RWPE1 (cell line): ENCODE results near the gene ERN1.

Experiments
- CTCF ChIA-PET: fragments of 350-600 bp; sonication (Branson Sonifier 250); formaldehyde crosslinking; extraction: SDS; loops from one replicate; lab custom pipeline; 2021; lab: Yijun Ruan, JAX
- POLR2A ChIA-PET: fragments of 400-600 bp; formaldehyde crosslinking; extraction: SDS; loops from one replicate; lab custom pipeline; 2020; ENCODE audit warnings: antibody characterized with exemption; ENCODE audit not compliant: low non-redundant PET; lab: Yijun Ruan, JAX
- DNase-seq: peaks from one replicate; pipeline ENCODE4 v3.0.0; 2012; ENCODE audit warnings: low spot score
- H3K27ac ChIP-seq: fragments of 450-650 bp; 2 replicates; pipeline ENCODE4 v1.5.1; 2017
- CTCF ChIP-seq: fragments of 450-650 bp; conservative IDR thresholded peaks from 2 replicates; pipeline ENCODE4 v1.5.1; 2017; ENCODE audit warnings: low read depth, mild to moderate bottlenecking

Gene ERN1

DNA sequence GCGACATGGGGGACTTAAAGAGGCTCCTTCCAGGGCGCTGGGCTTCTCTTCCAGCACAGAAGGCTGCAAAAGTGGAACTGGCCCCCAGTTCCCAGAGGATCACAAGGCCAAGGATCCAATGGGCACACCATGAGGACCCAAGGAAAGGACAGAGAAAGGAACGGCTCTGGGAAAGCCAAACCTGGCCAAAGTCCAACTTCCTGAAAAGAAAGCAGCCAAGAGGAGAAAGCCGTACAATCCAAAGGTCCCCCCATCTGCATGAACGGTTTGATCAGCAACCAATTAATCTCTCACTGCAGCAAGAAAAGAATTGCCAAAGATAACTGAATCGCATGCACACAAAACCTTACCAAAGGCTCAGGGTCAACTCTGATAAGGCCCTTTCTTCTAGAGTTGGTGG lies 89.7 kb downstream of the ERN1 start:
- no peak for DNase-seq
- no peak for TF ChIP-seq CTCF
- ChIA-PET POLR2A (no interaction called here), CTCF (no interaction called here)
- H3K27ac ChIP-seq: no peak overlapping the region

DNA sequence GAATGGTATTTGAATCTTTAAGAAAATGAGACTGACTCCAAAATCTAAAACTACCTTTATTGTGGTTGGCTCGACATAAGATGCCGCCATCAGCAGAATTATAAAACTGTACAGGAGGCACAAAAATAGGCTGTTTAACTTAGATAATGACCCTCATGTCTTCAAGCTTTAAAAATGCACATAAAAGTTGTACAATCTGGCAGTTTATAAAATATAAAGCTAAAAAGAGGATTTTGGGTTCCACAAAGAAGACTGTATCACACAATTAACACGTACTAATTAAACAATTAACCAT lies 90.9 kb downstream of the ERN1 start:
- DNase-seq: no peak
- ChIA-PET CTCF (interaction anchor here (0.6 to 2.1 kb wide), 2 partner anchors 10 to 80 kb away, joined by 3 to 11 read pairs; no protein-coding TSS in a partner anchor), POLR2A (no interaction called here)
- no peak for TF ChIP-seq CTCF
- no peak overlapping the region for H3K27ac ChIP-seq

GRCh38 chr17:64038331-64039105 lies 91.4 kb downstream of the ERN1 start:
- TF ChIP-seq CTCF: no peak
- ChIA-PET POLR2A (no interaction called here), CTCF (interaction anchor here (0.6 to 2.1 kb wide), 2 partner anchors 10 to 80 kb away, joined by 3 to 11 read pairs; no protein-coding TSS in a partner anchor)
- H3K27ac ChIP-seq: no peak overlapping the region
- no peak for DNase-seq

- no peak overlapping the region for H3K27ac ChIP-seq
- TF ChIP-seq CTCF: no peak
- ChIA-PET POLR2A (no interaction called here), CTCF (interaction anchor here (2.1 kb wide), 1 partner anchor 9 kb away, joined by 11 read pairs; no protein-coding TSS in a partner anchor)
- DNase-seq: no peak
These were observed 92.1 kb downstream of the ERN1 start for GRCh38 chr17:64037802-64038201.

DNA sequence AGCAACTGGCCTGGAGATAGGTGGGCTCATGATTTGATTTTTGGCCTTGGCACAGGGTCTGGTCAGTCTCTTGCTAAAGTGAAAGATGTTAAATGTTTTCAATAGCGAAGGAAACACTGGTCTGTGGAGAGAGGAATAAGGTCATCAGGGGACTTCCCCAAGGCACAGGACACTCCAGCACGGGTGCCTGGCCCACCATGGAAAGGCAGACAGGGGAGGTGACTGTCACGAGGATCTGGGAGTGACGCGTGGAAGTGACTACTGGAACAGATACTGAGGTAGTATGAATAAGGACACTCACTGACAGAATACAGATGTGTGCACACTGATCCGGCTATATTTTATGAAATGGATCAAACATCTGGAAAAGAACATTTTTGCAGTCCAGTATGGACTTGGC lies 92.8 kb downstream of the ERN1 start:
- ChIA-PET POLR2A (no interaction called here), CTCF (no interaction called here)
- no peak overlapping the region for H3K27ac ChIP-seq
- TF ChIP-seq CTCF: no peak
- DNase-seq: no peak

GRCh38 chr17:64036198-64036922 lies 93.6 kb downstream of the ERN1 start:
- no peak overlapping the region for H3K27ac ChIP-seq
- no peak for DNase-seq
- CTCF ChIA-PET: interaction anchor here (0.5 to 0.7 kb wide), 2 partner anchors 40 to 249 kb away, joined by 4 read pairs; no protein-coding TSS in a partner anchor
- TF ChIP-seq CTCF: no peak
- POLR2A ChIA-PET: interaction anchor here (0.6 kb wide), 1 partner anchor 14 kb away, joined by 3 read pairs; no protein-coding TSS in a partner anchor
